Peyer's patch (tissue), 4 donors: Measurements from ENCODE around the gene SUSD4.

ENCODE experiments used
- CTCF ChIP-seq, 6 experiments: fragments of 450-650 bp in 4 of 6; fragments of 200-600 bp in 2 of 6; sonication (generic) in 1 of 6; IDR thresholded peaks; one replicate each; pipeline ENCODE4 v1.5.1; 2017 to 2019; ENCODE audit warnings: antibody characterized with exemption in 6 of 6, mild to moderate bottlenecking in 3 of 6, moderate library complexity in 1 of 6
- POLR2A ChIP-seq, 2 donors: fragments of 450-650 bp; IDR thresholded peaks; one replicate each; pipeline ENCODE4 v1.5.1; 2017; ENCODE audit warnings: antibody characterized with exemption in 2 of 2, mild to moderate bottlenecking in 2 of 2, moderate library complexity in 2 of 2

GRCh38 chr1:223329664-223330415 is 34.1 kb downstream of the SUSD4 start:
- TF ChIP-seq POLR2A (IDR thresholded peaks at IDR 0.05), result no peak
- no peak for TF ChIP-seq CTCF (IDR thresholded peaks at IDR 0.05)
